Sciatic nerve (tissue), 2 donors: ENCODE results near the gene PDE3A. TPM values are rescaled to one million over a fixed set of nuclear protein-coding genes. Genes with fewer than 3 reads are reported as not detected.

Experiments used
- ATAC-seq: fragments of 200-7000 bp; cut with Tn5 transposase; one replicate; pipeline ENCODE4 v1.9.1; 2020; ENCODE audit warnings: mild to moderate bottlenecking, moderate library complexity
- DNase-seq: peaks from one replicate; pipeline ENCODE4 v3.0.0-alpha.2; 2020; ENCODE audit warnings: low spot score
- intact Hi-C: fragments of 100-400 bp; cut with DNase I; formaldehyde crosslinking; loops from one replicate; pipeline ENCODE4 v1.14.2; 2022
- total RNA-seq: library from RNA; stranded (reverse); fragmentation: NEBNext Ultra II Directional; extraction: Animal tissue kit (Norgen Biotek cat#: 25700); gene quantifications from one replicate; pipeline ENCODE4 v1.2.1, GENCODE V29; 2021
- donor health status: DM: no; HTN: no; CAD: no.
- donor health status: DM: no; HTN: no; CAD: no.

Gene PDE3A
- total RNA-seq, 1 donor from 2014 or later, result 10.1 TPM

GRCh38 chr12:20627001-20627588 lies 258.8 kb downstream of the PDE3A start:
- ATAC-seq (peak; percentile 71), DNase-seq (no peak)
- intact Hi-C loops, result no loop called here

- no peak for ATAC-seq
- intact Hi-C loops, result no loop called here
- no peak for DNase-seq
Measured at GRCh38 chr12:20628226-20628787, 260.0 kb downstream of the PDE3A start.

- intact Hi-C loops, result no loop called here
- DNase-seq (no peak), ATAC-seq (no peak)
Measured at GRCh38 chr12:20628999-20629398, 260.7 kb downstream of the PDE3A start.

GRCh38 chr12:20629414-20630156 lies 261.2 kb downstream of the PDE3A start:
- ATAC-seq (peak; percentile 33), DNase-seq (no peak)
- intact Hi-C loops, result no loop called here

GRCh38 chr12:20631711-20632110 lies 263.4 kb downstream of the PDE3A start:
- intact Hi-C loops, result no loop called here
- DNase-seq, result no peak
- peak; percentile 84 for ATAC-seq

- intact Hi-C loops, result no loop called here
- DNase-seq (no peak), ATAC-seq (no peak)
Measured at GRCh38 chr12:20641106-20641505, 272.8 kb downstream of the PDE3A start.

GRCh38 chr12:20643822-20644221 lies 275.5 kb downstream of the PDE3A start:
- DNase-seq (no peak), ATAC-seq (no peak)
- intact Hi-C loops, result no loop called here

GRCh38 chr12:20646239-20646827 lies 278.0 kb downstream of the PDE3A start:
- ATAC-seq, result peak; percentile 90
- no peak for DNase-seq
- intact Hi-C loops, result no loop called here

GRCh38 chr12:20653871-20654270 lies 285.5 kb downstream of the PDE3A start:
- intact Hi-C loops, result no loop called here
- no peak for DNase-seq
- ATAC-seq, result no peak

- DNase-seq (peak; percentile 67), ATAC-seq (peak; percentile 91)
- intact Hi-C loops, result no loop called here
Measured at GRCh38 chr12:20656600-20656999, 288.3 kb downstream of the PDE3A start.

- intact Hi-C loops, result no loop called here
- DNase-seq (no peak), ATAC-seq (peak; percentile 95)
Measured at GRCh38 chr12:20657496-20657895, 289.2 kb downstream of the PDE3A start.

- intact Hi-C loops, result no loop called here
- ATAC-seq (no peak), DNase-seq (no peak)
Measured at GRCh38 chr12:20681334-20681733, 313.0 kb downstream of the PDE3A start.

- DNase-seq (no peak), ATAC-seq (peak; percentile 83)
- intact Hi-C loops, result no loop called here
Measured at GRCh38 chr12:20695232-20695631, 326.9 kb downstream of the PDE3A start, which contains the start of gene SLCO1C1. Gene SLCO1C1 (plus strand): TSS chr12:20695332. CDS start chr12:20699577, 4,245 bp downstream.

- DNase-seq (peak; percentile 76), ATAC-seq (peak; percentile 94)
- intact Hi-C loops, result no loop called here
Measured at GRCh38 chr12:20696181-20696905, 328.0 kb downstream of the PDE3A start.

- intact Hi-C loops, result no loop called here
- no peak for ATAC-seq
- DNase-seq, result no peak
Measured at GRCh38 chr12:20701106-20701505, 332.8 kb downstream of the PDE3A start.

GRCh38 chr12:20704860-20705259 lies 336.5 kb downstream of the PDE3A start:
- ATAC-seq (no peak), DNase-seq (no peak)
- intact Hi-C loops, result no loop called here

- ATAC-seq, result no peak
- DNase-seq, result no peak
- intact Hi-C loops, result no loop called here
Measured at GRCh38 chr12:20711846-20712245, 343.5 kb downstream of the PDE3A start.

GRCh38 chr12:20716037-20716436 lies 347.7 kb downstream of the PDE3A start:
- intact Hi-C loops, result no loop called here
- no peak for ATAC-seq
- no peak for DNase-seq

GRCh38 chr12:20716985-20717384 lies 348.6 kb downstream of the PDE3A start:
- intact Hi-C loops, result no loop called here
- DNase-seq (no peak), ATAC-seq (no peak)
